Measurements from ENCODE around the gene TCEANC2. TPM values are rescaled to one million over a fixed set of nuclear protein-coding genes. Genes with fewer than 3 reads are reported as not detected.

The TCEANC2 gene
- polyA plus RNA-seq, 1 of the 3 experiments (the other 2 are of a cell fraction) = 4.7 TPM

DNA sequence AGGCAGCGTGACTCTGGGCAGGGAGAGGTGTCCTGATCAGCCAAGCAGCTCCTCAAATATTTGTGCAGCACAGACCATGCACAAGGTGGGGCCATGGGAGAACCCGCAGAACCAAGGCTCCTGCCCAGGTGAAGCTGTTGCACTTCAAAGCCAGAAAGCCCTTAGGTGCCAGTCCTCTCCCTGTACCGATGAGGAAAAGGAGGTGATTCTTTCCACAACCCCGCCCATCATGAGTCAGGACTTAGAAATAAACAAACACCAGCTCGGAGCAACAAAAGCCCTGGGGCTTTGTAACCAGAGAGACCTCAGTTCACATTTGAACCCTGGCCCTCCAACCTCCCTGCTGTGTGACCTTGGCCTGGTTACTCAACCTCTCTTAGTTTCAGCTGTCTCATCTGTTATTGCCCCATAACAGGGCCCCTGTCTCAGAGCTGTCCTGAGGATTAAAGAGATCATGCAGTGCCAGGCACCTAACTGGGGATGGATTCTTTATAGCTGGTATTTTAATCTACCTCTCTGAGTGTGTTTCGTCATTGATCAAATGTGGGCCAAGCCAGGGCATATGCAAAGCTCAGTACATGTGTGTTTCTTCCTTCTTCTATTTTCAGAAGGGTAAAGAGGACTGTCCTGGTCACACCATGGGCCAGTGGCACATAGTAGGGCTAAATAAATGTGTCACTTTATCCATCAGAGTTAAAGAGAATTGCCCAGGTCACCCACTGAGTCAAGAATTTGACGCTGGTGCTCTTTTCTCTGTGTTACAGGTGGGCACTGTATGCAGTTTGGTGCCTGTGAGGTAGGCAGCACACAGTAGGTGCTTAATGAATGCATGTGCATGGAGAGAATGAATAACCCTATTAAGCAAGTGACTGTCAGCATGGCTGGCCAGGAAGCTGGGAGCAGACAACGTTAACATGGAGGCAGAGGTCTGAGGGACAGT, 36.8 kb upstream of the TCEANC2 start:
- TF ChIP-seq, protein P1, sequence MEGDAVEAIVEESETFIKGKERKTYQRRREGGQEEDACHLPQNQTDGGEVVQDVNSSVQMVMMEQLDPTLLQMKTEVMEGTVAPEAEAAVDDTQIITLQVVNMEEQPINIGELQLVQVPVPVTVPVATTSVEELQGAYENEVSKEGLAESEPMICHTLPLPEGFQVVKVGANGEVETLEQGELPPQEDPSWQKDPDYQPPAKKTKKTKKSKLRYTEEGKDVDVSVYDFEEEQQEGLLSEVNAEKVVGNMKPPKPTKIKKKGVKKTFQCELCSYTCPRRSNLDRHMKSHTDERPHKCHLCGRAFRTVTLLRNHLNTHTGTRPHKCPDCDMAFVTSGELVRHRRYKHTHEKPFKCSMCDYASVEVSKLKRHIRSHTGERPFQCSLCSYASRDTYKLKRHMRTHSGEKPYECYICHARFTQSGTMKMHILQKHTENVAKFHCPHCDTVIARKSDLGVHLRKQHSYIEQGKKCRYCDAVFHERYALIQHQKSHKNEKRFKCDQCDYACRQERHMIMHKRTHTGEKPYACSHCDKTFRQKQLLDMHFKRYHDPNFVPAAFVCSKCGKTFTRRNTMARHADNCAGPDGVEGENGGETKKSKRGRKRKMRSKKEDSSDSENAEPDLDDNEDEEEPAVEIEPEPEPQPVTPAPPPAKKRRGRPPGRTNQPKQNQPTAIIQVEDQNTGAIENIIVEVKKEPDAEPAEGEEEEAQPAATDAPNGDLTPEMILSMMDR (IDR thresholded peaks at IDR 0.05) = no peak
- no peak for TF ChIP-seq ELF1 (IDR thresholded peaks at IDR 0.05)
- no peak for TF ChIP-seq MEF2A (IDR thresholded peaks at IDR 0.05; ENCODE audit: borderline replicate concordance, low read depth)
- no peak for TF ChIP-seq RXRA (IDR thresholded peaks at IDR 0.05; ENCODE audit: borderline replicate concordance, low read depth)
- TF ChIP-seq, protein P2, sequence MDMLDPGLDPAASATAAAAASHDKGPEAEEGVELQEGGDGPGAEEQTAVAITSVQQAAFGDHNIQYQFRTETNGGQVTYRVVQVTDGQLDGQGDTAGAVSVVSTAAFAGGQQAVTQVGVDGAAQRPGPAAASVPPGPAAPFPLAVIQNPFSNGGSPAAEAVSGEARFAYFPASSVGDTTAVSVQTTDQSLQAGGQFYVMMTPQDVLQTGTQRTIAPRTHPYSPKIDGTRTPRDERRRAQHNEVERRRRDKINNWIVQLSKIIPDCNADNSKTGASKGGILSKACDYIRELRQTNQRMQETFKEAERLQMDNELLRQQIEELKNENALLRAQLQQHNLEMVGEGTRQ (IDR thresholded peaks at IDR 0.05; ENCODE audit: borderline replicate concordance, low read depth, low read length) = no peak
- no peak for TF ChIP-seq MXI1 (IDR thresholded peaks at IDR 0.05; ENCODE audit: low read depth, low read length)
- no peak for TF ChIP-seq GABPA (IDR thresholded peaks at IDR 0.05; ENCODE audit: low read depth)
- TF ChIP-seq, protein P3, sequence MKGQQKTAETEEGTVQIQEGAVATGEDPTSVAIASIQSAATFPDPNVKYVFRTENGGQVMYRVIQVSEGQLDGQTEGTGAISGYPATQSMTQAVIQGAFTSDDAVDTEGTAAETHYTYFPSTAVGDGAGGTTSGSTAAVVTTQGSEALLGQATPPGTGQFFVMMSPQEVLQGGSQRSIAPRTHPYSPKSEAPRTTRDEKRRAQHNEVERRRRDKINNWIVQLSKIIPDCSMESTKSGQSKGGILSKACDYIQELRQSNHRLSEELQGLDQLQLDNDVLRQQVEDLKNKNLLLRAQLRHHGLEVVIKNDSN (IDR thresholded peaks at IDR 0.05; ENCODE audit: borderline replicate concordance, low read depth) = no peak
- TF ChIP-seq RFX5 (IDR thresholded peaks at IDR 0.05; ENCODE audit: low read length) = no peak
- TF ChIP-seq RAD21 (IDR thresholded peaks at IDR 0.05; ENCODE audit: low read length) = no peak
- no peak for TF ChIP-seq EZH2phosphoT487 (IDR thresholded peaks at IDR 0.05; ENCODE audit: borderline replicate concordance, low read depth)
- Histone ChIP-seq H3K4me1 (ENCODE audit: control insufficient read depth in 1 of 2, insufficient read depth in 2 of 2, low read depth in 1 of 2, low read length in 1 of 2) (peaks cover 0 to 3% of the 10 kb centered on the region in 2 experiments; a peak in 1 of 4 replicates), H3K27me3 (ENCODE audit: insufficient read depth) (peaks cover 12% of the 10 kb centered on the region; the same call in 1 of the 2 replicates), H3F3A (replicated peaks; ENCODE audit: insufficient read depth) (no peaks in the 10 kb centered on the region), H3K36me3 (replicated peaks in 1 of 2; ENCODE audit: control insufficient read depth in 1 of 2, insufficient read depth in 2 of 2, low read length in 1 of 2) (no peaks in the 10 kb centered on the region), H3K9me3 (no peaks in the 10 kb centered on the region), H3K9ac (no peak overlapping the region), H3K79me2 (ENCODE audit: insufficient read depth) (no peaks in the 10 kb centered on the region), H3K27ac (ENCODE audit: low read depth in 2 of 2, low read length in 1 of 2) (no peak overlapping the region), H4K20me1 (ENCODE audit: insufficient read depth) (no peaks in the 10 kb centered on the region), H2AFZ (ENCODE audit: low read depth) (no peak overlapping the region), H3K4me2 (no peak overlapping the region), H3K9me2 (no peaks in the 10 kb centered on the region), H3K4me3 (ENCODE audit: low read depth in 2 of 2, low read length in 1 of 2) (no peak overlapping the region)
- POLR2A ChIA-PET = no interaction called here
- DNase-seq = peak; percentile 17
- CTCF ChIA-PET = interaction anchor here (0.7 to 1.1 kb wide), 3 partner anchors 13 to 34 kb away, joined by 3 read pairs; no protein-coding TSS in a partner anchor
- WGBS (ENCODE audit: low lambda C conversion rate) = 60% methylated on average over 6 of the region's 8 CpGs

DNA sequence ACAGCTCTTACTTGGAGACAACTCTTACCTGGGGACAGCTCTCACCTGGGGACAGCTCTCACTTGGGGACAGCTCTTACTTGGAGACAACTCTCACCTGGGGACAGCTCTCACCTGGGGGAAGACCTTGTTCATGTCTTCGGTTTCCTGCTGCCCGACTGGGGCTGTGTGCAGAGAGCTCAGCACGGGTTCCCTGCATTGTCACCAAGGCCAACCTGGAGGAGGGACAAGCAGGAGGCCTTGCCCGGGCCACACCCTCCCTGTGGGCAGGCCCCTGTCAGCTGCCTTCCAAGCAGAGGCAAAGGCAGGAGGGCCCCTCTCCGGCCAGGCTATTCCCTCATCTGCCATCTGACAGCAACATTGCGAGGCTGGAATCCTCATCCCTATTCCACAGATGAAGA, 35.4 kb upstream of the TCEANC2 start, which contains the start of gene LDLRAD1:
Gene LDLRAD1, minus strand, starts transcription at position 208 of the 400 bp plus-strand sequence. Its CDS starts 74 bp downstream, at position 134.
- H2AFZ ChIP-seq (ENCODE audit: low read depth) = no peak within 1 kb of the TSS
- no peaks in the 10 kb centered on the region for H3K36me3 ChIP-seq (replicated peaks in 1 of 2; ENCODE audit: control insufficient read depth in 1 of 2, insufficient read depth in 2 of 2, low read length in 1 of 2)
- CTCF ChIA-PET = interaction anchor here (0.8 kb wide), 1 partner anchor 458 kb away, joined by 3 read pairs; no protein-coding TSS in a partner anchor
- POLR2A ChIA-PET = no interaction called here
- no peaks in the 10 kb centered on the region for H3F3A ChIP-seq (replicated peaks; ENCODE audit: insufficient read depth)
- H3K27me3 ChIP-seq (ENCODE audit: insufficient read depth) = no peaks in the 10 kb centered on the region
- no peak for DNase-seq
- H3K9me2 ChIP-seq = no peaks in the 10 kb centered on the region
- no peak within 1 kb of the TSS for H3K4me3 ChIP-seq (ENCODE audit: low read depth in 2 of 2, low read length in 1 of 2)
- H4K20me1 ChIP-seq (ENCODE audit: insufficient read depth) = no peaks in the 10 kb centered on the region
- H3K4me1 ChIP-seq (ENCODE audit: control insufficient read depth in 1 of 2, insufficient read depth in 2 of 2, low read depth in 1 of 2, low read length in 1 of 2) = peaks cover 0 to 3% of the 10 kb centered on the region in 2 experiments; a peak in 1 of 4 replicates
- H3K27ac ChIP-seq (ENCODE audit: low read depth in 2 of 2, low read length in 1 of 2) = no peak within 1 kb of the TSS
- H3K4me2 ChIP-seq = no peak within 1 kb of the TSS
- H3K79me2 ChIP-seq (ENCODE audit: insufficient read depth) = no peaks in the 10 kb centered on the region
- H3K9ac ChIP-seq = no peak within 1 kb of the TSS
- H3K9me3 ChIP-seq = no peaks in the 10 kb centered on the region
- WGBS (ENCODE audit: low lambda C conversion rate) = 50% methylated on average over 6 of the region's 6 CpGs
- TF ChIP-seq FOSL2 (IDR thresholded peaks at IDR 0.05; ENCODE audit: borderline replicate concordance, low read depth) (no peak), NFIC (IDR thresholded peaks at IDR 0.05; ENCODE audit: borderline replicate concordance) (no peak), FOXM1 (IDR thresholded peaks at IDR 0.05; ENCODE audit: low read depth) (no peak), EP300 (IDR thresholded peaks at IDR 0.05; ENCODE audit: borderline replicate concordance in 1 of 2, low read depth in 1 of 2, low read length in 1 of 2) (no peak)
- TF ChIP-seq, protein P4, sequence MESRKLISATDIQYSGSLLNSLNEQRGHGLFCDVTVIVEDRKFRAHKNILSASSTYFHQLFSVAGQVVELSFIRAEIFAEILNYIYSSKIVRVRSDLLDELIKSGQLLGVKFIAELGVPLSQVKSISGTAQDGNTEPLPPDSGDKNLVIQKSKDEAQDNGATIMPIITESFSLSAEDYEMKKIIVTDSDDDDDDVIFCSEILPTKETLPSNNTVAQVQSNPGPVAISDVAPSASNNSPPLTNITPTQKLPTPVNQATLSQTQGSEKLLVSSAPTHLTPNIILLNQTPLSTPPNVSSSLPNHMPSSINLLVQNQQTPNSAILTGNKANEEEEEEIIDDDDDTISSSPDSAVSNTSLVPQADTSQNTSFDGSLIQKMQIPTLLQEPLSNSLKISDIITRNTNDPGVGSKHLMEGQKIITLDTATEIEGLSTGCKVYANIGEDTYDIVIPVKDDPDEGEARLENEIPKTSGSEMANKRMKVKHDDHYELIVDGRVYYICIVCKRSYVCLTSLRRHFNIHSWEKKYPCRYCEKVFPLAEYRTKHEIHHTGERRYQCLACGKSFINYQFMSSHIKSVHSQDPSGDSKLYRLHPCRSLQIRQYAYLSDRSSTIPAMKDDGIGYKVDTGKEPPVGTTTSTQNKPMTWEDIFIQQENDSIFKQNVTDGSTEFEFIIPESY (IDR thresholded peaks at IDR 0.05; ENCODE audit: borderline replicate concordance, low read depth) = no peak
- TF ChIP-seq, protein P5, sequence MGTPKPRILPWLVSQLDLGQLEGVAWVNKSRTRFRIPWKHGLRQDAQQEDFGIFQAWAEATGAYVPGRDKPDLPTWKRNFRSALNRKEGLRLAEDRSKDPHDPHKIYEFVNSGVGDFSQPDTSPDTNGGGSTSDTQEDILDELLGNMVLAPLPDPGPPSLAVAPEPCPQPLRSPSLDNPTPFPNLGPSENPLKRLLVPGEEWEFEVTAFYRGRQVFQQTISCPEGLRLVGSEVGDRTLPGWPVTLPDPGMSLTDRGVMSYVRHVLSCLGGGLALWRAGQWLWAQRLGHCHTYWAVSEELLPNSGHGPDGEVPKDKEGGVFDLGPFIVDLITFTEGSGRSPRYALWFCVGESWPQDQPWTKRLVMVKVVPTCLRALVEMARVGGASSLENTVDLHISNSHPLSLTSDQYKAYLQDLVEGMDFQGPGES (IDR thresholded peaks at IDR 0.05; ENCODE audit: low read depth, low read length) = no peak
- TF ChIP-seq, protein P6, sequence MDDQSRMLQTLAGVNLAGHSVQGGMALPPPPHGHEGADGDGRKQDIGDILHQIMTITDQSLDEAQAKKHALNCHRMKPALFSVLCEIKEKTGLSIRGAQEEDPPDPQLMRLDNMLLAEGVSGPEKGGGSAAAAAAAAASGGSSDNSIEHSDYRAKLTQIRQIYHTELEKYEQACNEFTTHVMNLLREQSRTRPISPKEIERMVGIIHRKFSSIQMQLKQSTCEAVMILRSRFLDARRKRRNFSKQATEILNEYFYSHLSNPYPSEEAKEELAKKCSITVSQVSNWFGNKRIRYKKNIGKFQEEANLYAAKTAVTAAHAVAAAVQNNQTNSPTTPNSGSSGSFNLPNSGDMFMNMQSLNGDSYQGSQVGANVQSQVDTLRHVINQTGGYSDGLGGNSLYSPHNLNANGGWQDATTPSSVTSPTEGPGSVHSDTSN (IDR thresholded peaks at IDR 0.05) = no peak

Data from SK-N-SH (cell line).